ENCODE measurements around the gene SCTR. TPM values are rescaled to one million over a fixed set of nuclear protein-coding genes. Genes with fewer than 3 reads are reported as not detected.

The SCTR gene
- total RNA-seq, 1 experiment from 2014 or later: not detected

- no peak for TF ChIP-seq ZNF512 (CRISPR knock-in tag; IDR thresholded peaks at IDR 0.05; ENCODE audit: borderline replicate concordance)
- TF ChIP-seq SP1 (CRISPR knock-in tag; conservative IDR thresholded peaks at IDR 0.05): no peak
- no peak for TF ChIP-seq NFATC4 (CRISPR knock-in tag; IDR thresholded peaks at IDR 0.05)
Observed at GRCh38 chr2:119402106-119402505, 122.2 kb downstream of the SCTR start (continued).

DNA sequence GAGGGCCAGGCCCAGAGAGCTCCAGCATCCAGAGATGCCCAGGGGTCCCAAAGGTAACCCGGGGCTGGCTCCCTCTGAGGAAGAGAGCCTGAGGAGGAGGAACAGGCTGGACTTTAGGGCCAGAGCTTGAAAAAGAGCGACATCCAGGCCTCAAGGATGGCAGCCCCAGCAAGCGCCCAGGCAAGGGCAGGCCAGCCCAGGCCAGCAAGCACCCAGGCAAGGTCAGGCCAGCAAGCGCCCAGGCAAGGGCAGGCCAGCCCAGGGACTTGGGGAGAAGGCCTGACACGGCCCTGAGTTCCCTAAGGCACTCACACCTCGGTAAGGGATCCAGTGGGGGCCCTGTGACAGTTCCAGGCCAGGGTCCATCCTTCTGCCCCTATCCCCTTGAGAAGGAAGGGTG, 127.1 kb downstream of the SCTR start:
- Mint-ChIP-seq H3K27ac (no peak overlapping the region), H3K4me1 (peaks cover 8% of the 10 kb centered on the region), H3K27me3 (ENCODE audit: low read depth) (no peaks in the 10 kb centered on the region), H3K4me3 (no peak overlapping the region), H3K9me3 (peaks cover 3% of the 10 kb centered on the region; the same call in 1 of the 2 replicates), H3K36me3 (no peaks in the 10 kb centered on the region)
- DNase-seq (ENCODE audit: low spot score) (no peak), ATAC-seq (no peak)
- TF ChIP-seq CBFB (CRISPR knock-in tag; IDR thresholded peaks at IDR 0.05; ENCODE audit: low read depth) (no peak), ZBTB21 (CRISPR knock-in tag; IDR thresholded peaks at IDR 0.05; ENCODE audit: borderline replicate concordance) (no peak), SMAD3 (CRISPR knock-in tag; IDR thresholded peaks at IDR 0.05; ENCODE audit: borderline replicate concordance) (no peak), CREM (CRISPR knock-in tag; IDR thresholded peaks at IDR 0.05) (no peak), ZNF532 (CRISPR knock-in tag; IDR thresholded peaks at IDR 0.05; ENCODE audit: borderline replicate concordance) (no peak)
- TF ChIP-seq, protein P1, sequence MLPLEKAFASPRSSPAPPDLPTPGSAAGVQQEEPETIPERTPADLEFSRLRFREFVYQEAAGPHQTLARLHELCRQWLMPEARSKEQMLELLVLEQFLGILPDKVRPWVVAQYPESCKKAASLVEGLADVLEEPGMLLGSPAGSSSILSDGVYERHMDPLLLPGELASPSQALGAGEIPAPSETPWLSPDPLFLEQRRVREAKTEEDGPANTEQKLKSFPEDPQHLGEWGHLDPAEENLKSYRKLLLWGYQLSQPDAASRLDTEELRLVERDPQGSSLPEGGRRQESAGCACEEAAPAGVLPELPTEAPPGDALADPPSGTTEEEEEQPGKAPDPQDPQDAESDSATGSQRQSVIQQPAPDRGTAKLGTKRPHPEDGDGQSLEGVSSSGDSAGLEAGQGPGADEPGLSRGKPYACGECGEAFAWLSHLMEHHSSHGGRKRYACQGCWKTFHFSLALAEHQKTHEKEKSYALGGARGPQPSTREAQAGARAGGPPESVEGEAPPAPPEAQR (CRISPR knock-in tag; IDR thresholded peaks at IDR 0.05): no peak
- ChIA-PET CTCF (interaction anchor here (16.3 kb wide), 1 partner anchor 79 kb away, joined by 145 read pairs; no protein-coding TSS in a partner anchor), POLR2A (no interaction called here)

DNA sequence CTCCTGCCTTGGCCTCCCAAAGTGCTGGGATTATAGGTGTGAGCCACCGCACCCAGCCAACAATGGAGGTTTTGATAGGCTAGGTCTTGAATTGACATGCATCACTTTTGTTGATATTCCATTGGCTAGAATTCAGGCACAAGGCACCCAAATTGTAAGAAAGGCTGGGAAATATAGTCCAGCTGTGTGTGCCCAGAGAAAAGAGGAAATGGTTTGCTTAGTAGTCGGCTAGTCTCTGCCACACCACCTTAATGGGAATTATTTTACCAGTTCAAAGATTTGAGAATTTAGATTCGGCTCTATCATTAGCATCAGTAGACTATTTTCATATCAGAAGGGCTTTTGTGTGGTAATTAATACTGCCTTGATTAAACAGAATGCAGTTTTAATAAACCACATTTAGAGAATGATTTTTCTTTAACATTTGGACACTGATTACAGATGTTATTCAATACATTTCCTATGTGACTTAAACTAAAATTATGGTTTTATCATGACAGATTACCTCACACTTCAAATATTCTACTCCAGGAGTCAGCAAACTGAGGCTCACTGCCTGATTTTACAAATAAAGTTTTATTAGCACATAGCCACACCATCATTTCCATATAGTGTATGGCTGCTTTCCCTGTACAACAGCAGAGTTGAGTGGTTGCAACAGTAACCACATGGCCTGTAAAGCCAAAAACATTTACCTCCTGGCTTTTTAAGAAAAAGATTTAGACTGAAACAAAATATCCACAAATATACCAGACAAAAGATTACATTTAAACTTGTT, 130.1 kb downstream of the SCTR start:
- ChIA-PET POLR2A (no interaction called here), CTCF (interaction anchor here (1.5 kb wide), 1 partner anchor 82 kb away, joined by 3 read pairs; no protein-coding TSS in a partner anchor)
- ATAC-seq (no peak), DNase-seq (ENCODE audit: low spot score) (no peak)
- Mint-ChIP-seq H3K27ac (no peak overlapping the region), H3K27me3 (ENCODE audit: low read depth) (no peaks in the 10 kb centered on the region), H3K9me3 (no peaks in the 10 kb centered on the region), H3K36me3 (no peaks in the 10 kb centered on the region), H3K4me1 (peaks cover 16% of the 10 kb centered on the region), H3K4me3 (no peak overlapping the region)
- no peak for TF ChIP-seq SOX15 (CRISPR knock-in tag; IDR thresholded peaks at IDR 0.05)
- TF ChIP-seq ZNF263 (CRISPR knock-in tag; IDR thresholded peaks at IDR 0.05; ENCODE audit: low read depth): no peak
- no peak for TF ChIP-seq GABPB1 (CRISPR knock-in tag; IDR thresholded peaks at IDR 0.05)
- TF ChIP-seq CDX4 (CRISPR knock-in tag; IDR thresholded peaks at IDR 0.05; ENCODE audit: borderline replicate concordance): no peak
- no peak for TF ChIP-seq ZNF671 (CRISPR knock-in tag; IDR thresholded peaks at IDR 0.05)
- TF ChIP-seq MXD4 (CRISPR knock-in tag; IDR thresholded peaks at IDR 0.05; ENCODE audit: borderline replicate concordance): no peak
- TF ChIP-seq NR2C2 (CRISPR knock-in tag; IDR thresholded peaks at IDR 0.05): no peak

Other genes with a start within 250 kb of the SCTR start
- gene C2orf76, start 157.6 kb downstream of the SCTR start, total RNA-seq (2021): 4.4 to 5.2 TPM (median 4.6 TPM) in 3 replicates
- gene DBI, start 157.5 kb downstream of the SCTR start, total RNA-seq (2021): 146 to 158 TPM (median 150 TPM) in 3 replicates
- 7.6 to 9.6 TPM (median 8.5 TPM) in 3 replicates for gene TMEM37, start 92.6 kb downstream of the SCTR start, total RNA-seq (2021)
- gene CFAP221, start 20.0 kb upstream of the SCTR start, total RNA-seq (2021): 0.14 to 0.94 TPM (median 0.35 TPM) in 3 replicates
- gene TMEM177, start 154.7 kb upstream of the SCTR start, total RNA-seq (2021): 33.5 to 41.1 TPM (median 34.1 TPM) in 3 replicates
- 79.4 to 85.8 TPM (median 79.7 TPM) in 3 replicates for gene PTPN4, start 235.4 kb upstream of the SCTR start, total RNA-seq (2021)